ENCODE data around the gene PEX11A.

- TF ChIP-seq HES2 (IDR thresholded peaks at IDR 0.05), result no peak
- no peak for TF ChIP-seq CTCF (IDR thresholded peaks at IDR 0.05)
- TF ChIP-seq USF2 (IDR thresholded peaks at IDR 0.05), result no peak
- TF ChIP-seq ELK1 (IDR thresholded peaks at IDR 0.05; ENCODE audit: low read depth, low read length), result no peak
- TF ChIP-seq JUN (IDR thresholded peaks at IDR 0.05), result no peak
- TF ChIP-seq CEBPB (IDR thresholded peaks at IDR 0.05), result no peak
- no peak for TF ChIP-seq CBX2 (IDR thresholded peaks at IDR 0.05; ENCODE audit: borderline replicate concordance, low read depth)
- no peak for TF ChIP-seq RFX5 (IDR thresholded peaks at IDR 0.05)
- no peak for TF ChIP-seq CHD2 (IDR thresholded peaks at IDR 0.05; ENCODE audit: low read length, partially characterized antibody)
- TF ChIP-seq POLR2A (IDR thresholded peaks at IDR 0.05; ENCODE audit: low read length), result no peak
- TF ChIP-seq TP53 (CRISPR knock-in tag; IDR thresholded peaks at IDR 0.05), result no peak
- no peak for TF ChIP-seq BHLHE40 (IDR thresholded peaks at IDR 0.05; ENCODE audit: low read depth, low read length)
Observed at GRCh38 chr15:89666184-89666857, 24.2 kb downstream of the PEX11A start.
